T-helper 1 cell treated with Interleukin-12 subunit alpha and Interleukin-12 subunit beta and Interleukin-4 antibody, amounts not matched to agents 30 ng/mL and 1 ng/mL, for 36 hours (primary cell): Measurements from ENCODE around the gene CARD9. TPM values are rescaled to one million over a fixed set of nuclear protein-coding genes. Genes with fewer than 3 reads are reported as not detected.

ENCODE experiments used
- intact Hi-C: fragments of 100-400 bp; cut with micrococcal nuclease; formaldehyde crosslinking; loops from one replicate; pipeline ENCODE4 v1.15.1; 2024
- total RNA-seq: library from RNA; stranded (reverse); gene quantifications from 2 replicates; pipeline ENCODE4 v1.2.3, GENCODE V29; 2022

The CARD9 gene
- total RNA-seq, 1 donor from 2014 or later = 1.3 TPM

- intact Hi-C loops = no loop called here
Observed at GRCh38 chr9:136383436-136383835, 10.0 kb upstream of the CARD9 start.

- intact Hi-C loops = no loop called here
Observed at GRCh38 chr9:136381966-136382513, 8.6 kb upstream of the CARD9 start.

- intact Hi-C loops = no loop called here
Observed at GRCh38 chr9:136381311-136381710, 7.8 kb upstream of the CARD9 start.

GRCh38 chr9:136380381-136380780 lies 6.9 kb upstream of the CARD9 start:
- intact Hi-C loops = no loop called here

GRCh38 chr9:136379891-136380290 lies 6.4 kb upstream of the CARD9 start:
- intact Hi-C loops = no loop called here

- intact Hi-C loops = no loop called here
Observed at GRCh38 chr9:136379401-136379800, 5.9 kb upstream of the CARD9 start.

- intact Hi-C loops = no loop called here
Observed at GRCh38 chr9:136379003-136379287, 5.5 kb upstream of the CARD9 start.

- intact Hi-C loops = no loop called here
Observed at GRCh38 chr9:136378170-136379002, 4.9 kb upstream of the CARD9 start.

GRCh38 chr9:136377341-136378169 lies 4.1 kb upstream of the CARD9 start:
- intact Hi-C loops = no loop called here

- intact Hi-C loops = no loop called here
Observed at GRCh38 chr9:136376457-136376856, 3.0 kb upstream of the CARD9 start.

- intact Hi-C loops = no loop called here
Observed at GRCh38 chr9:136375096-136375495, 1.6 kb upstream of the CARD9 start.

- intact Hi-C loops = no loop called here
Observed at GRCh38 chr9:136374183-136374575, 710 bp upstream of the CARD9 start.

- intact Hi-C loops = no loop called here
Observed at GRCh38 chr9:136372561-136373299, 739 bp downstream of the CARD9 start.

GRCh38 chr9:136372006-136372405 lies 1.5 kb downstream of the CARD9 start:
- intact Hi-C loops = no loop called here

- intact Hi-C loops = no loop called here
Observed at GRCh38 chr9:136371533-136371880, 2.0 kb downstream of the CARD9 start.

GRCh38 chr9:136370687-136371532 lies 2.6 kb downstream of the CARD9 start:
- intact Hi-C loops = no loop called here

- intact Hi-C loops = no loop called here
Observed at GRCh38 chr9:136370037-136370436, 3.4 kb downstream of the CARD9 start.

GRCh38 chr9:136368190-136368589 lies 5.3 kb downstream of the CARD9 start:
- intact Hi-C loops = loop anchor here (10.0 kb wide), 1 partner anchor 427 kb away; the partner anchor contains the start of genes CCDC183 and TMEM141

- intact Hi-C loops = loop anchor here (10.0 kb wide), 1 partner anchor 427 kb away; the partner anchor contains the start of genes CCDC183 and TMEM141
Observed at GRCh38 chr9:136367296-136368145, 5.9 kb downstream of the CARD9 start.

- intact Hi-C loops = loop anchor here (10.0 kb wide), 1 partner anchor 428 kb away; the partner anchor contains the start of genes CCDC183 and TMEM141
Observed at GRCh38 chr9:136366826-136367225, 6.6 kb downstream of the CARD9 start.
